Measurements from ENCODE around the gene FZD1. TPM values are rescaled to one million over a fixed set of nuclear protein-coding genes. Genes with fewer than 3 reads are reported as not detected.

Gene FZD1
- total and polyA plus RNA-seq, 2 of the 4 experiments (the other 2 are of a cell fraction), result 3.6 to 6.8 TPM

DNA sequence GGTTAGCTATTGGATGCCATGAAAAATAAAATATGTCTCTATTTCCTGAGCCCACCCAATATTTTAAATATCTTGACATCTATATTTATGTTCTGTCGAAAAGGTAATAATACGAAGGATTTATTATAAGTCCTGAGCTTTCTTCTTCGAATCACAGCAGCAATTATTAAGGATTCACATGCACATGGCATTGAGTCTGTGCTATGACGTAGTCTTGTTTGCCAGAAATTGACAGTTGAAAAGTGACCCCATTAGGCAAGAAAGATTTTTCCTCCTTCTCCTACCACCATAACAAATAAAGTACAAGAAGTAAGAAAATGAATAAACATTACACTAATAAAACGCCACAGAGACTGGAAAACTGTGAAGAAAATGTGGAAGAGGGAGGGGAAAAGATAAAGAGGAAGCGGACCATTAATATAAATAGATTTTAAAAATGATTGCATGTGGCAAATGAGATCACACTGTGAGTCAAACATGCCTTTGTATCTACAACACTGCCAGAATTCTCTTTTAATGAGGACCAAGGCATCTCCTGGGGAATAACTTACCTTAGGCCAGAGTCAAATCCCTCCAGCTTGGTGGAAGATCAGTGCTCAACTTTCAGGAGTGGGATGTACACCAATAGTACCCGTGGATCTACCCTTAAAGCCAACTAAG lies 21.6 kb downstream of the FZD1 start:
- no TSS peak for BruUV-seq (replicated peaks)
- no peak overlapping the region for H3K27ac ChIP-seq (ENCODE audit: insufficient read depth, low read length)

More for the DNA sequence above, 21.6 kb downstream of the FZD1 start:
- H3K27me3 ChIP-seq (ENCODE audit: control insufficient read depth, insufficient read depth, low read length), result no peaks in the 10 kb centered on the region
- no peaks in the 10 kb centered on the region for H3K9me1 ChIP-seq (ENCODE audit: insufficient read depth, low read length)
- peak; percentile 49 for ATAC-seq (ENCODE audit: low read depth)
- H4K8ac ChIP-seq (ENCODE audit: low read depth in 2 of 2, low read length in 2 of 2), result no peak overlapping the region
- no CpG with 5 or more reads among the region's 7 CpGs for WGBS, 2 experiments (ENCODE audit: extremely low coverage in 2 of 2, insufficient read length in 1 of 2)
- no peaks in the 10 kb centered on the region for H3K36me3 ChIP-seq (ENCODE audit: control insufficient read depth, insufficient read depth, low read length)
- H3K9me3 ChIP-seq (ENCODE audit: control insufficient read depth, insufficient read depth, low read length), result no peaks in the 10 kb centered on the region
- peak; percentile 58 for DNase-seq
- no peaks in the 10 kb centered on the region for H3K79me1 ChIP-seq (ENCODE audit: low read depth in 1 of 2, low read length in 2 of 2)
- no peak overlapping the region for H3K9ac ChIP-seq (ENCODE audit: low read depth, low read length)
- H4K5ac ChIP-seq (ENCODE audit: low read depth, low read length), result no peak overlapping the region
- CTCF ChIA-PET, result interaction anchor here (1.0 kb wide), 1 partner anchor 17 kb away, joined by 3 read pairs; no protein-coding TSS in a partner anchor
- intact Hi-C loops (cut with micrococcal nuclease) (no loop called here), dilution Hi-C loops (cut with HindIII; ENCODE audit: low sequenced_read_pairs, unreplicated experiment) (no loop called here), in situ Hi-C loops (cut with MboI; ENCODE audit: low sequenced_read_pairs) (no loop called here)
- no peak overlapping the region for H2AK9ac ChIP-seq (replicated peaks; ENCODE audit: low read depth, low read length, poor library complexity)
- H3K4me3 ChIP-seq (ENCODE audit: insufficient read depth, low read depth, low read length), result no peak overlapping the region
- H4K91ac ChIP-seq (ENCODE audit: insufficient read depth, low read depth, low read length), result no peak overlapping the region
- POLR2A ChIA-PET (ENCODE audit: unreplicated experiment), result no interaction called here
- H2BK15ac ChIP-seq (ENCODE audit: low read depth, low read length), result no peak overlapping the region
- H3K56ac ChIP-seq (ENCODE audit: extremely low read depth, insufficient read depth, low read length), result no peak overlapping the region
- no peaks in the 10 kb centered on the region for H4K20me1 ChIP-seq (ENCODE audit: insufficient read depth, low read length)
- no peak overlapping the region for H3K4me2 ChIP-seq (ENCODE audit: low read depth, low read length)
- H2AK5ac ChIP-seq (ENCODE audit: low read depth, low read length), result no peak overlapping the region
- no peak overlapping the region for H2BK120ac ChIP-seq (ENCODE audit: low read depth, low read length)
- H3K18ac ChIP-seq (ENCODE audit: low read depth, low read length), result no peak overlapping the region
- no peak overlapping the region for H2AFZ ChIP-seq (replicated peaks; ENCODE audit: low read length, poor library complexity)
- peaks cover 2% of the 10 kb centered on the region for H3K4me1 ChIP-seq (ENCODE audit: control insufficient read depth, insufficient read depth, low read length)
- no peak overlapping the region for H2BK5ac ChIP-seq (ENCODE audit: low read depth, low read length, poor library complexity, severe bottlenecking)
- no peak overlapping the region for H2BK20ac ChIP-seq (ENCODE audit: low read depth, low read length)
- no peak overlapping the region for H3K14ac ChIP-seq (replicated peaks; ENCODE audit: low read depth, low read length)
- no peak overlapping the region for H3K23ac ChIP-seq (ENCODE audit: low read depth, low read length)
- TF ChIP-seq, protein P1, sequence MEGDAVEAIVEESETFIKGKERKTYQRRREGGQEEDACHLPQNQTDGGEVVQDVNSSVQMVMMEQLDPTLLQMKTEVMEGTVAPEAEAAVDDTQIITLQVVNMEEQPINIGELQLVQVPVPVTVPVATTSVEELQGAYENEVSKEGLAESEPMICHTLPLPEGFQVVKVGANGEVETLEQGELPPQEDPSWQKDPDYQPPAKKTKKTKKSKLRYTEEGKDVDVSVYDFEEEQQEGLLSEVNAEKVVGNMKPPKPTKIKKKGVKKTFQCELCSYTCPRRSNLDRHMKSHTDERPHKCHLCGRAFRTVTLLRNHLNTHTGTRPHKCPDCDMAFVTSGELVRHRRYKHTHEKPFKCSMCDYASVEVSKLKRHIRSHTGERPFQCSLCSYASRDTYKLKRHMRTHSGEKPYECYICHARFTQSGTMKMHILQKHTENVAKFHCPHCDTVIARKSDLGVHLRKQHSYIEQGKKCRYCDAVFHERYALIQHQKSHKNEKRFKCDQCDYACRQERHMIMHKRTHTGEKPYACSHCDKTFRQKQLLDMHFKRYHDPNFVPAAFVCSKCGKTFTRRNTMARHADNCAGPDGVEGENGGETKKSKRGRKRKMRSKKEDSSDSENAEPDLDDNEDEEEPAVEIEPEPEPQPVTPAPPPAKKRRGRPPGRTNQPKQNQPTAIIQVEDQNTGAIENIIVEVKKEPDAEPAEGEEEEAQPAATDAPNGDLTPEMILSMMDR (conservative IDR thresholded peaks at IDR 0.05; ENCODE audit: low read depth, low read length), result no peak
- no peak for TF ChIP-seq MXI1 (IDR thresholded peaks at IDR 0.05; ENCODE audit: borderline replicate concordance, low read depth, low read length)
- TF ChIP-seq CHD1 (IDR thresholded peaks at IDR 0.05; ENCODE audit: low read depth, low read length), result no peak
- TF ChIP-seq, protein P2, sequence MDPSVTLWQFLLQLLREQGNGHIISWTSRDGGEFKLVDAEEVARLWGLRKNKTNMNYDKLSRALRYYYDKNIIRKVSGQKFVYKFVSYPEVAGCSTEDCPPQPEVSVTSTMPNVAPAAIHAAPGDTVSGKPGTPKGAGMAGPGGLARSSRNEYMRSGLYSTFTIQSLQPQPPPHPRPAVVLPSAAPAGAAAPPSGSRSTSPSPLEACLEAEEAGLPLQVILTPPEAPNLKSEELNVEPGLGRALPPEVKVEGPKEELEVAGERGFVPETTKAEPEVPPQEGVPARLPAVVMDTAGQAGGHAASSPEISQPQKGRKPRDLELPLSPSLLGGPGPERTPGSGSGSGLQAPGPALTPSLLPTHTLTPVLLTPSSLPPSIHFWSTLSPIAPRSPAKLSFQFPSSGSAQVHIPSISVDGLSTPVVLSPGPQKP (IDR thresholded peaks at IDR 0.05; ENCODE audit: borderline replicate concordance, low read depth, low read length), result no peak
- TF ChIP-seq FOS (IDR thresholded peaks at IDR 0.05; ENCODE audit: low read depth, low read length), result no peak
- TF ChIP-seq RAD21 (IDR thresholded peaks at IDR 0.05; ENCODE audit: low read length), result no peak
- no peak for TF ChIP-seq NFE2L2 (IDR thresholded peaks at IDR 0.05; ENCODE audit: low read depth, low read length)
- TF ChIP-seq RCOR1 (IDR thresholded peaks at IDR 0.05; ENCODE audit: insufficient replicate concordance, low read length), result no peak
- TF ChIP-seq MAFK (IDR thresholded peaks at IDR 0.05; ENCODE audit: low read depth, low read length), result no peak
- no peak for TF ChIP-seq BHLHE40 (IDR thresholded peaks at IDR 0.05; ENCODE audit: low read depth, low read length)
- TF ChIP-seq, protein P3, sequence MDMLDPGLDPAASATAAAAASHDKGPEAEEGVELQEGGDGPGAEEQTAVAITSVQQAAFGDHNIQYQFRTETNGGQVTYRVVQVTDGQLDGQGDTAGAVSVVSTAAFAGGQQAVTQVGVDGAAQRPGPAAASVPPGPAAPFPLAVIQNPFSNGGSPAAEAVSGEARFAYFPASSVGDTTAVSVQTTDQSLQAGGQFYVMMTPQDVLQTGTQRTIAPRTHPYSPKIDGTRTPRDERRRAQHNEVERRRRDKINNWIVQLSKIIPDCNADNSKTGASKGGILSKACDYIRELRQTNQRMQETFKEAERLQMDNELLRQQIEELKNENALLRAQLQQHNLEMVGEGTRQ (IDR thresholded peaks at IDR 0.05; ENCODE audit: low read depth, low read length), result no peak
- no peak for TF ChIP-seq POLR2A (IDR thresholded peaks at IDR 0.05; ENCODE audit: low read depth, low read length)
- TF ChIP-seq MAZ (IDR thresholded peaks at IDR 0.05; ENCODE audit: borderline replicate concordance, low read depth, low read length), result no peak
- TF ChIP-seq SMC3 (IDR thresholded peaks at IDR 0.05; ENCODE audit: low read depth, low read length), result no peak
- TF ChIP-seq CEBPB (IDR thresholded peaks at IDR 0.05; ENCODE audit: low read depth, low read length), result no peak
- no peak for TF ChIP-seq RFX5 (IDR thresholded peaks at IDR 0.05; ENCODE audit: low read depth, low read length)
- no peak overlapping the region for H3K4ac ChIP-seq (ENCODE audit: low read depth, low read length)
